ENCODE data around the gene FTO.
"Not testable (repeated sequence)": the region's sequence is repeated elsewhere in the genome, so short reads cannot be mapped to it uniquely, and the experiment has no call there.

Gene FTO

GRCh38 chr16:53703590-53704444 lies at the start of gene FTO, which contains the start of gene RPGRIP1L:
TSS of gene FTO (plus strand) at chr16:53704156.
TSS of gene RPGRIP1L (minus strand) at chr16:53703859. CDS start at chr16:53700723, 3,136 bp downstream.
- DNase-seq (ENCODE audit: low spot score): peak; percentile 92

GRCh38 chr16:53654946-53655345 lies 49.0 kb upstream of the FTO start:
- no peak for DNase-seq (ENCODE audit: low spot score)

- no peak for DNase-seq (ENCODE audit: low spot score)
Observed at GRCh38 chr16:53662072-53662471, 41.9 kb upstream of the FTO start.

- no peak for DNase-seq (ENCODE audit: low spot score)
Observed at GRCh38 chr16:53664724-53665345, 39.1 kb upstream of the FTO start.

GRCh38 chr16:53666786-53667415 lies 37.1 kb upstream of the FTO start:
- no peak for DNase-seq (ENCODE audit: low spot score)

GRCh38 chr16:53668869-53669268 lies 35.1 kb upstream of the FTO start:
- no peak for DNase-seq (ENCODE audit: low spot score)

GRCh38 chr16:53672461-53672860 lies 31.5 kb upstream of the FTO start:
- DNase-seq (ENCODE audit: low spot score): no peak

- no peak for DNase-seq (ENCODE audit: low spot score)
Observed at GRCh38 chr16:53673189-53673588, 30.8 kb upstream of the FTO start.

GRCh38 chr16:53678155-53678554 lies 25.8 kb upstream of the FTO start:
- no peak for DNase-seq (ENCODE audit: low spot score)

- no peak for DNase-seq (ENCODE audit: low spot score)
Observed at GRCh38 chr16:53678756-53679343, 25.1 kb upstream of the FTO start.

- DNase-seq (ENCODE audit: low spot score): no peak
Observed at GRCh38 chr16:53680756-53681155, 23.2 kb upstream of the FTO start.

- no peak for DNase-seq (ENCODE audit: low spot score)
Observed at GRCh38 chr16:53681354-53681753, 22.6 kb upstream of the FTO start.

- DNase-seq (ENCODE audit: low spot score): not testable (repeated sequence)
Observed at GRCh38 chr16:53685334-53685733, 18.6 kb upstream of the FTO start.

- no peak for DNase-seq (ENCODE audit: low spot score)
Observed at GRCh38 chr16:53686710-53687109, 17.2 kb upstream of the FTO start.

GRCh38 chr16:53689636-53690035 lies 14.3 kb upstream of the FTO start:
- DNase-seq (ENCODE audit: low spot score): no peak

- no peak for DNase-seq (ENCODE audit: low spot score)
Observed at GRCh38 chr16:53690771-53691170, 13.2 kb upstream of the FTO start.

GRCh38 chr16:53692146-53692545 lies 11.8 kb upstream of the FTO start:
- no peak for DNase-seq (ENCODE audit: low spot score)

GRCh38 chr16:53693320-53693719 lies 10.6 kb upstream of the FTO start:
- DNase-seq (ENCODE audit: low spot score): no peak

- DNase-seq (ENCODE audit: low spot score): no peak
Observed at GRCh38 chr16:53695070-53695469, 8.9 kb upstream of the FTO start.

- DNase-seq (ENCODE audit: low spot score): not testable (repeated sequence)
Observed at GRCh38 chr16:53698271-53698670, 5.7 kb upstream of the FTO start.

- DNase-seq (ENCODE audit: low spot score): no peak
Observed at GRCh38 chr16:53704445-53704813, 473 bp downstream of the FTO start.

- DNase-seq (ENCODE audit: low spot score): no peak
Observed at GRCh38 chr16:53707671-53708070, 3.7 kb downstream of the FTO start.

- DNase-seq (ENCODE audit: low spot score): no peak
Observed at GRCh38 chr16:53708490-53708889, 4.5 kb downstream of the FTO start.
